Measurements from ENCODE around the gene XRN2.

- TF ChIP-seq RAD21 (IDR thresholded peaks at IDR 0.05; ENCODE audit: low read depth), result no peak
- no peak for TF ChIP-seq MAX (IDR thresholded peaks at IDR 0.05)
- no peak for TF ChIP-seq EGR1 (IDR thresholded peaks at IDR 0.05)
- no peak for TF ChIP-seq TEAD4 (IDR thresholded peaks at IDR 0.05)
- no peak for TF ChIP-seq YY1 (IDR thresholded peaks at IDR 0.05; ENCODE audit: low read depth)
- TF ChIP-seq REST (IDR thresholded peaks at IDR 0.05; ENCODE audit: low read depth), result no peak
- TF ChIP-seq TAF1 (IDR thresholded peaks at IDR 0.05; ENCODE audit: low read depth), result no peak
- no peak for TF ChIP-seq FOXM1 (IDR thresholded peaks at IDR 0.05; ENCODE audit: borderline replicate concordance, low read depth)
- no peak for TF ChIP-seq EP300 (IDR thresholded peaks at IDR 0.05; ENCODE audit: borderline replicate concordance)
- no peak for TF ChIP-seq ZBTB7A (IDR thresholded peaks at IDR 0.05; ENCODE audit: low read depth)
- TF ChIP-seq CREB1 (IDR thresholded peaks at IDR 0.05; ENCODE audit: low read depth), result no peak
- no peak for TF ChIP-seq CEBPB (IDR thresholded peaks at IDR 0.05)
Observed at GRCh38 chr20:21373436-21373835, 70.3 kb downstream of the XRN2 start.

Data from Ishikawa (cell line).